SK-N-SH treated with all-trans-retinoic acid at 6 μM for 48 hours (cell line): Measurements from ENCODE around the gene XRCC3.

Experiments used
- ATAC-seq: fragments of 200-7000 bp; cut with Tn5 transposase; 3 replicates; pipeline ENCODE4 v1.9.1; 2020; ENCODE audit warnings: mild to moderate bottlenecking, moderate library complexity
- ARNTL ChIP-seq: fragments of 450-650 bp; formaldehyde crosslinking; IDR thresholded peaks from 2 replicates; pipeline ENCODE4 v1.5.0; 2020; ENCODE audit warnings: low read depth, mild to moderate bottlenecking, moderate library complexity, borderline replicate concordance
- BACH2 ChIP-seq: fragments of 250-450 bp; sonication (Bioruptor Pico); IDR thresholded peaks from 2 replicates; pipeline ENCODE4 v1.9.0; 2021; ENCODE audit warnings: mild to moderate bottlenecking, borderline replicate concordance
- CSDC2 ChIP-seq: fragments of 250-450 bp; sonication (Bioruptor Pico); IDR thresholded peaks from 2 replicates; pipeline ENCODE4 v1.5.0; 2020; ENCODE audit warnings: mild to moderate bottlenecking, moderate library complexity
- CSRNP3 ChIP-seq: fragments of 250-450 bp; sonication (Bioruptor Pico); IDR thresholded peaks from 2 replicates; pipeline ENCODE4 v1.5.1; 2021; ENCODE audit warnings: mild to moderate bottlenecking, moderate library complexity
- ESRRG ChIP-seq: fragments of 250-450 bp; sonication (Bioruptor Pico); IDR thresholded peaks from 2 replicates; pipeline ENCODE4 v1.6.1; 2021; ENCODE audit warnings: mild to moderate bottlenecking
- GLIS3 ChIP-seq: fragments of 250-450 bp; sonication (Bioruptor Pico); IDR thresholded peaks from 2 replicates; pipeline ENCODE4 v1.5.0; 2020; ENCODE audit warnings: mild to moderate bottlenecking, moderate library complexity
- ISL1 ChIP-seq: fragments of 250-450 bp; sonication (Bioruptor Pico); IDR thresholded peaks from 2 replicates; pipeline ENCODE4 v2.1.2; 2022; ENCODE audit warnings: mild to moderate bottlenecking, moderate library complexity
- OSR1 ChIP-seq: fragments of 250-450 bp; sonication (Bioruptor Pico); IDR thresholded peaks from 2 replicates; pipeline ENCODE4 v1.8.0; 2022; ENCODE audit warnings: moderate library complexity, mild to moderate bottlenecking, inconsistent platforms
- PPARA ChIP-seq: fragments of 250-450 bp; sonication (Bioruptor Pico); IDR thresholded peaks from 2 replicates; pipeline ENCODE4 v1.5.0; 2020; ENCODE audit warnings: mild to moderate bottlenecking, borderline replicate concordance
- RARB ChIP-seq: fragments of 250-450 bp; sonication (Bioruptor Pico); IDR thresholded peaks from 2 replicates; pipeline ENCODE4 v1.8.0; 2021; ENCODE audit warnings: mild to moderate bottlenecking, moderate library complexity
- SNAI2 ChIP-seq: fragments of 250-450 bp; sonication (Bioruptor Pico); IDR thresholded peaks from 2 replicates; pipeline ENCODE4 v1.5.0; 2020; ENCODE audit warnings: mild to moderate bottlenecking, moderate library complexity
- TCF4 ChIP-seq: fragments of 250-450 bp; sonication (Bioruptor Pico); IDR thresholded peaks from 2 replicates; pipeline ENCODE4 v1.8.0; 2021; ENCODE audit warnings: mild to moderate bottlenecking, moderate library complexity, borderline replicate concordance
- TOX ChIP-seq: fragments of 250-450 bp; sonication (Bioruptor Pico); IDR thresholded peaks from 2 replicates; pipeline ENCODE4 v1.8.0; 2021; ENCODE audit warnings: mild to moderate bottlenecking, moderate library complexity, borderline replicate concordance
- ZC3H10 ChIP-seq: fragments of 250-450 bp; sonication (Bioruptor Pico); IDR thresholded peaks from 2 replicates; pipeline ENCODE4 v1.5.1; 2021; ENCODE audit warnings: mild to moderate bottlenecking, moderate library complexity
- ZFP3 ChIP-seq: fragments of 250-450 bp; sonication (Bioruptor Pico); IDR thresholded peaks from 2 replicates; pipeline ENCODE4 v1.5.0; 2020; ENCODE audit warnings: mild to moderate bottlenecking, moderate library complexity
- ZFP30 ChIP-seq: fragments of 450-650 bp; formaldehyde crosslinking; IDR thresholded peaks from 2 replicates; pipeline ENCODE4 v1.5.0; 2022; ENCODE audit warnings: mild to moderate bottlenecking, moderate library complexity
- ZNF565 ChIP-seq: fragments of 450-650 bp; formaldehyde crosslinking; conservative IDR thresholded peaks from 2 replicates; pipeline ENCODE4 v1.5.0; 2020; ENCODE audit warnings: low read depth, mild to moderate bottlenecking, moderate library complexity
- ZNF70 ChIP-seq: fragments of 450-650 bp; formaldehyde crosslinking; IDR thresholded peaks from 2 replicates; pipeline ENCODE4 v1.5.0; 2020; ENCODE audit warnings: mild to moderate bottlenecking, moderate library complexity
- ZNF8 ChIP-seq: fragments of 450-650 bp; formaldehyde crosslinking; IDR thresholded peaks from 2 replicates; pipeline ENCODE4 v1.5.0; 2020; ENCODE audit warnings: mild to moderate bottlenecking, moderate library complexity
- TF ChIP-seq, protein P1 (sequence below): fragments of 250-450 bp; sonication (Bioruptor Pico); IDR thresholded peaks from 2 replicates; pipeline ENCODE4 v1.5.1; 2020; ENCODE audit warnings: low read depth, mild to moderate bottlenecking, moderate library complexity
- TF ChIP-seq, protein P2 (sequence below): fragments of 250-450 bp; sonication (Bioruptor Pico); IDR thresholded peaks from 2 replicates; pipeline ENCODE4 v1.5.0; 2020; ENCODE audit warnings: mild to moderate bottlenecking, moderate library complexity
- TF ChIP-seq, protein P3 (sequence below): fragments of 250-450 bp; sonication (Bioruptor Pico); IDR thresholded peaks from 2 replicates; pipeline ENCODE4 v1.8.0; 2020; ENCODE audit warnings: mild to moderate bottlenecking, moderate library complexity, borderline replicate concordance

Gene XRCC3

DNA sequence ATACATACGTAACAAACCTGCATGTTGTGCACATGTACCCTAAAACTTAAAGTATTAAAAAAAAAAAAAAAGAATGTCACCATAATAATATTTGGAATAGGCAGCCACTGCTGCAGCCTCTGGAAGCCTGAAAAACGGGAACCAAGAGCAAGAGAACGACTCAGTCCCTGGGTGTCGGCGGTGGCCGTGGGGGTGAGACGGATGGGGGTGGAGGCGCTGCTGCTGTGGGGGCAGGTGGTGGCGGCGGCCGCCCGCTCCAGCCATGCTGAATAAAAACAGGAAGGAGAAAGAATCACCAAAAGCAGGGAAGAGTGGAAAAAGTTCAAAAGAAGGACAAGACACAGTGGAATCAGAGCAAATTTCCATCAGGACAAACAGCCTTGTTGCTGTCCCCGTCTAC is 47.3 kb upstream of the XRCC3 start:
- ATAC-seq, result no peak
- TF ChIP-seq CSDC2 (no peak), CSRNP3 (CRISPR knock-in tag) (no peak), SNAI2 (CRISPR knock-in tag) (no peak), ZNF70 (CRISPR knock-in tag) (no peak), PPARA (CRISPR knock-in tag) (no peak)

DNA sequence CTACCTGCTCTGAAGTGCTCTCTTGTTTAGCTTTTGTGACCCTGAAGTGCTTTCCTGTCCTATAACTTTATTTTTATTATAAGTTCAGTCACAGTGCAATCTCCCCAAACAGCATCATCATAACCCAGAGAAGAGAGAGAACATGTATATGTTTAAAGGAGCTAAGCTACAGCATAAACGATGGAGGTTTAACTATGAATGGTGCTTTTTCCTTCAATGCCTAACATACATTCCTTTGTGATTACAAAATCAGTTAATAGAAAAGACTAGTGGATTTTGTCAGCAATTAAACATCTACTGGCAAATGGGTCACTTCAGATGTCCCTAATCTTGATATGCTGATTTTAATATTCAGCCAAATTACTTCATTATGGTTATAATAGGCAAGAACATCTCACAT is 46.8 kb upstream of the XRCC3 start:
- ATAC-seq, result 0 out of 3 replicates have a peak, but pooled peaks have one; percentile 27
- TF ChIP-seq ESRRG (CRISPR knock-in tag) (no peak), CSRNP3 (CRISPR knock-in tag) (no peak)

DNA sequence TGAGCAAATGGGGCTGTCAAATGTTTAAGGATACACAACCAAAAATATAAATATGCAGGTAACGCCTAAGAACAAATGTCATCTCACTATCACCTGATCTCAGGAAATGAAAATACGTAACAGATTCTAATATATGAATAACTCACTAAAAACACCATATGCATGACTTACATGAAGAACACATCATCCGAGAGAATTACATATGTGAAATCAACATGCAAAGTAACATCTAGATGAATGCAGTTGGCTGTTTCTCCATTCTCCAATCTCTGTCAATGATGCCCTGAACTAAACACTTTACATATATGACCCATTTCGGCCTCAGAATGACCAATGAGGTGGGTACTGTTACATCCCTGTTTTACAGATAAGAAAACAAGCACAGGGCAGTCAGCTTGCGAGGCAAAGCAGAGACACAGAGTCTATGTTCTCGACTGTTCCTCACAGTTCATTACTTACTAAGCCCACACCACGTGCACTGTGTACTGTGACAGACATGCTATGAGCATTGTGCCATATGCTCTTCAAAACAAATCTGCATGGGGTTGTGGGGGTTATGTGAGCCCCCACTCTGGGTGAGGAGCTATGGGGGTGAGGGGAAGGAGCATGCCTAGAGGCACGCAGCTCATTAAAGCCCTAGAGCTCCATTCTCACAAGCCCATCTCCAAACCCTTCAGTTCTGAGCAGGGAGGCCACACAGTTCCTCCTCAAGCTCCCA is 43.0 kb upstream of the XRCC3 start:
- TF ChIP-seq ARNTL (CRISPR knock-in tag), result no peak
- no peak for ATAC-seq

DNA sequence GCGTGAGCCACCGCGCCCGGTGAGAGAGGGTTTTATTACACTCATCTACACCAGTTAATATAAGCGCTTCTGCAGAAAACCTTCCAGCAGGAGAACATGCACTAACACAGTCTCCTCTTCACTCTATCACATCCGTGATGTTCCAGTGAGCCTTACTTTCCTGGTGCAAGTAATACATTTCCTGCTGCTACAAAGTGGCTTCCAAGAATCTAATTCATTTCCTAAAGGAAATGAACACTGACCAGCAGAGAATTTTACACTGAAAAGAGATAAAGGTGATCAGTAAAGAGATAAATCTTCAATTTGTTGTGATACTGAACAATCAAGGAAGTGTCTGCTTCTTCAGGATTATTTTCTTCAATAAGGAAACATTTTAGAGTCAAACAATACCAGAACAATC is 39.8 kb upstream of the XRCC3 start:
- no peak for ATAC-seq
- TF ChIP-seq ZFP3, result no peak
- TF ChIP-seq OSR1 (CRISPR knock-in tag), result no peak
- no peak for TF ChIP-seq CSDC2
- no peak for TF ChIP-seq ZNF8 (CRISPR knock-in tag)
- TF ChIP-seq, protein P1, sequence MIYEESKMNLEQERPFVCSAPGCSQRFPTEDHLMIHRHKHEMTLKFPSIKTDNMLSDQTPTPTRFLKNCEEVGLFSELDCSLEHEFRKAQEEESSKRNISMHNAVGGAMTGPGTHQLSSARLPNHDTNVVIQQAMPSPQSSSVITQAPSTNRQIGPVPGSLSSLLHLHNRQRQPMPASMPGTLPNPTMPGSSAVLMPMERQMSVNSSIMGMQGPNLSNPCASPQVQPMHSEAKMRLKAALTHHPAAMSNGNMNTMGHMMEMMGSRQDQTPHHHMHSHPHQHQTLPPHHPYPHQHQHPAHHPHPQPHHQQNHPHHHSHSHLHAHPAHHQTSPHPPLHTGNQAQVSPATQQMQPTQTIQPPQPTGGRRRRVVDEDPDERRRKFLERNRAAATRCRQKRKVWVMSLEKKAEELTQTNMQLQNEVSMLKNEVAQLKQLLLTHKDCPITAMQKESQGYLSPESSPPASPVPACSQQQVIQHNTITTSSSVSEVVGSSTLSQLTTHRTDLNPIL, result no peak
- no peak for TF ChIP-seq GLIS3
- TF ChIP-seq PPARA (CRISPR knock-in tag), result no peak
- TF ChIP-seq, protein P2, sequence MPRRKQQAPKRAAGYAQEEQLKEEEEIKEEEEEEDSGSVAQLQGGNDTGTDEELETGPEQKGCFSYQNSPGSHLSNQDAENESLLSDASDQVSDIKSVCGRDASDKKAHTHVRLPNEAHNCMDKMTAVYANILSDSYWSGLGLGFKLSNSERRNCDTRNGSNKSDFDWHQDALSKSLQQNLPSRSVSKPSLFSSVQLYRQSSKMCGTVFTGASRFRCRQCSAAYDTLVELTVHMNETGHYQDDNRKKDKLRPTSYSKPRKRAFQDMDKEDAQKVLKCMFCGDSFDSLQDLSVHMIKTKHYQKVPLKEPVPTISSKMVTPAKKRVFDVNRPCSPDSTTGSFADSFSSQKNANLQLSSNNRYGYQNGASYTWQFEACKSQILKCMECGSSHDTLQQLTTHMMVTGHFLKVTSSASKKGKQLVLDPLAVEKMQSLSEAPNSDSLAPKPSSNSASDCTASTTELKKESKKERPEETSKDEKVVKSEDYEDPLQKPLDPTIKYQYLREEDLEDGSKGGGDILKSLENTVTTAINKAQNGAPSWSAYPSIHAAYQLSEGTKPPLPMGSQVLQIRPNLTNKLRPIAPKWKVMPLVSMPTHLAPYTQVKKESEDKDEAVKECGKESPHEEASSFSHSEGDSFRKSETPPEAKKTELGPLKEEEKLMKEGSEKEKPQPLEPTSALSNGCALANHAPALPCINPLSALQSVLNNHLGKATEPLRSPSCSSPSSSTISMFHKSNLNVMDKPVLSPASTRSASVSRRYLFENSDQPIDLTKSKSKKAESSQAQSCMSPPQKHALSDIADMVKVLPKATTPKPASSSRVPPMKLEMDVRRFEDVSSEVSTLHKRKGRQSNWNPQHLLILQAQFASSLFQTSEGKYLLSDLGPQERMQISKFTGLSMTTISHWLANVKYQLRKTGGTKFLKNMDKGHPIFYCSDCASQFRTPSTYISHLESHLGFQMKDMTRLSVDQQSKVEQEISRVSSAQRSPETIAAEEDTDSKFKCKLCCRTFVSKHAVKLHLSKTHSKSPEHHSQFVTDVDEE (CRISPR knock-in tag), result no peak
- TF ChIP-seq ESRRG (CRISPR knock-in tag), result no peak

GRCh38 chr14:103753774-103754173 is 38.5 kb upstream of the XRCC3 start:
- no peak for ATAC-seq
- TF ChIP-seq TOX (no peak), RARB (CRISPR knock-in tag) (no peak), ZNF565 (CRISPR knock-in tag) (no peak), BACH2 (CRISPR knock-in tag) (no peak), CSDC2 (no peak), ARNTL (CRISPR knock-in tag) (no peak), TCF4 (CRISPR knock-in tag) (no peak), SNAI2 (CRISPR knock-in tag) (no peak), ZNF70 (CRISPR knock-in tag) (no peak), ZC3H10 (CRISPR knock-in tag) (no peak), ZFP3 (no peak), ISL1 (CRISPR knock-in tag) (no peak), CSRNP3 (CRISPR knock-in tag) (no peak), GLIS3 (no peak), ZFP30 (no peak)
- TF ChIP-seq, protein P3, sequence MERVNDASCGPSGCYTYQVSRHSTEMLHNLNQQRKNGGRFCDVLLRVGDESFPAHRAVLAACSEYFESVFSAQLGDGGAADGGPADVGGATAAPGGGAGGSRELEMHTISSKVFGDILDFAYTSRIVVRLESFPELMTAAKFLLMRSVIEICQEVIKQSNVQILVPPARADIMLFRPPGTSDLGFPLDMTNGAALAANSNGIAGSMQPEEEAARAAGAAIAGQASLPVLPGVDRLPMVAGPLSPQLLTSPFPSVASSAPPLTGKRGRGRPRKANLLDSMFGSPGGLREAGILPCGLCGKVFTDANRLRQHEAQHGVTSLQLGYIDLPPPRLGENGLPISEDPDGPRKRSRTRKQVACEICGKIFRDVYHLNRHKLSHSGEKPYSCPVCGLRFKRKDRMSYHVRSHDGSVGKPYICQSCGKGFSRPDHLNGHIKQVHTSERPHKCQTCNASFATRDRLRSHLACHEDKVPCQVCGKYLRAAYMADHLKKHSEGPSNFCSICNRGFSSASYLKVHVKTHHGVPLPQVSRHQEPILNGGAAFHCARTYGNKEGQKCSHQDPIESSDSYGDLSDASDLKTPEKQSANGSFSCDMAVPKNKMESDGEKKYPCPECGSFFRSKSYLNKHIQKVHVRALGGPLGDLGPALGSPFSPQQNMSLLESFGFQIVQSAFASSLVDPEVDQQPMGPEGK (CRISPR knock-in tag), result no peak
- TF ChIP-seq, protein P1, result no peak
